Prostate gland (tissue), 2 donors: ENCODE data around the gene SMIM1.

Source experiments
- CTCF ChIP-seq, 4 experiments: fragments of 200-600 bp in 2 of 4; fragments of 450-650 bp in 2 of 4; sonication (generic) in 2 of 4; IDR thresholded peaks; 1 replicate in 3 of 4; 2 replicates in 1 of 4; pipeline ENCODE4 v1.5.1; 2016 to 2019; ENCODE audit warnings: antibody characterized with exemption in 4 of 4, mild to moderate bottlenecking in 2 of 4, moderate library complexity in 2 of 4
- POLR2AphosphoS5 ChIP-seq: sonication (generic); formaldehyde crosslinking; IDR thresholded peaks from one replicate; pipeline ENCODE4 v1.6.1; 2017; ENCODE audit warnings: antibody characterized with exemption

- TF ChIP-seq CTCF (IDR thresholded peaks at IDR 0.05): no peak
- no peak for TF ChIP-seq POLR2AphosphoS5
Measured at GRCh38 chr1:3772027-3772714, 378 bp upstream of the SMIM1 start.
